OCI-LY7 (cell line): ENCODE data around the gene SUPT4H1. TPM values are rescaled to one million over a fixed set of nuclear protein-coding genes. Genes with fewer than 3 reads are reported as not detected.

Source experiments
- BruUV-seq: library from RNA; stranded (reverse); fragments of 400-500 nt; replicated peaks from 2 replicates; lab custom pipeline; 2021; lab: Mats Ljungman, UMichigan
- CTCF ChIA-PET: fragments of 300-600 bp; sonication (Branson Sonifier 250); formaldehyde crosslinking; loops from one replicate; lab custom pipeline; 2022; ENCODE audit warnings: antibody characterized with exemption; ENCODE audit not compliant: unreplicated experiment; lab: Charles Lee
- POLR2A ChIA-PET: fragments of 300-600 bp; sonication (Branson Sonifier 250); formaldehyde crosslinking; loops from one replicate; lab custom pipeline; 2022; ENCODE audit warnings: antibody characterized with exemption; lab: Charles Lee
- DNase-seq: peaks from one replicate; pipeline ENCODE4 v3.0.0-alpha.2; 2015; ENCODE audit warnings: low spot score
- H2AFZ ChIP-seq: fragments of 200-600 bp; sonication (generic), shearing (Covaris generic); 2 replicates; pipeline ENCODE4 v1.6.1; 2014; ENCODE audit warnings: mild to moderate bottlenecking, antibody characterized with exemption, low read length, moderate library complexity
- H3K27ac ChIP-seq: fragments of 200-600 bp; sonication (generic); 2 replicates; pipeline ENCODE4 v1.5.1; 2014; ENCODE audit warnings: mixed run types, low read depth, mild to moderate bottlenecking, moderate library complexity, low read length, inconsistent platforms; ENCODE audit not compliant: poor library complexity, severe bottlenecking
- H3K36me3 ChIP-seq: fragments of 200-600 bp; sonication (generic); 2 replicates; pipeline ENCODE4 v1.6.1; 2014; ENCODE audit warnings: mild to moderate bottlenecking, antibody characterized with exemption, low read length, moderate library complexity, mixed read lengths; ENCODE audit not compliant: insufficient read depth
- H3K4me1 ChIP-seq: fragments of 200-600 bp; sonication (generic); 2 replicates; pipeline ENCODE4 v1.5.1; 2014; ENCODE audit warnings: mild to moderate bottlenecking, low read length; ENCODE audit not compliant: insufficient read depth, poor library complexity, severe bottlenecking
- H3K4me2 ChIP-seq: fragments of 200-600 bp; sonication (generic); 2 replicates; pipeline ENCODE4 v1.6.1; 2014; ENCODE audit warnings: mild to moderate bottlenecking, low read length
- H3K4me3 ChIP-seq: fragments of 200-600 bp; sonication (generic); 2 replicates; pipeline ENCODE4 v1.5.1; 2014; ENCODE audit warnings: mild to moderate bottlenecking, low read depth, low read length; ENCODE audit not compliant: poor library complexity, severe bottlenecking
- H3K79me2 ChIP-seq: fragments of 200-600 bp; sonication (generic); 2 replicates; pipeline ENCODE4 v1.6.1; 2016; ENCODE audit warnings: low read depth, mild to moderate bottlenecking, low read length, moderate library complexity, mixed read lengths; ENCODE audit not compliant: insufficient read depth
- H3K9me2 ChIP-seq: fragments of 200-600 bp; sonication (generic); 2 replicates; pipeline ENCODE4 v1.6.1; 2016; ENCODE audit warnings: mild to moderate bottlenecking, low read length, mixed read lengths; ENCODE audit not compliant: insufficient read depth
- H3K9me3 ChIP-seq: fragments of 200-600 bp; sonication (generic); 2 replicates; pipeline ENCODE4 v1.6.1; 2014; ENCODE audit warnings: mild to moderate bottlenecking, mixed run types, low read length, mixed read lengths
- H4K20me1 ChIP-seq: fragments of 200-600 bp; sonication (generic); 2 replicates; pipeline ENCODE4 v1.6.1; 2014; ENCODE audit warnings: mild to moderate bottlenecking, antibody characterized with exemption, low read length, moderate library complexity, mixed read lengths; ENCODE audit not compliant: insufficient read depth
- EZH2phosphoT487 ChIP-seq: fragments of 200-600 bp; sonication (generic); IDR thresholded peaks from 2 replicates; pipeline ENCODE4 v1.6.1; 2018; ENCODE audit warnings: low read depth, borderline replicate concordance, mild to moderate bottlenecking, mixed run types, antibody characterized with exemption, low read length, moderate library complexity, mixed read lengths
- intact Hi-C: fragments of 100-400 bp; cut with micrococcal nuclease; formaldehyde crosslinking; loops from one replicate; pipeline ENCODE4 v1.10.0; 2022; ENCODE audit not compliant: unreplicated experiment
- total RNA-seq, 2 experiments: library from RNA; depleted of rRNA in 1 of 2; stranded (reverse); fragments of >200 nt in 1 of 2; shearing (Covaris generic) in 1 of 2; gene quantifications; 2 replicates each; pipeline ENCODE4 v1.2.3, GENCODE V29; 2014 to 2022
- TF ChIP-seq, protein P1 (sequence below): fragments of 200-600 bp; sonication (generic); conservative IDR thresholded peaks from 2 replicates; pipeline ENCODE4 v1.5.1; 2014; ENCODE audit warnings: mild to moderate bottlenecking, antibody characterized with exemption, low read length, moderate library complexity, mixed read lengths

SUPT4H1 gene
- total RNA-seq, 2 experiments from 2014 or later = 56.5 to 65.5 TPM

DNA sequence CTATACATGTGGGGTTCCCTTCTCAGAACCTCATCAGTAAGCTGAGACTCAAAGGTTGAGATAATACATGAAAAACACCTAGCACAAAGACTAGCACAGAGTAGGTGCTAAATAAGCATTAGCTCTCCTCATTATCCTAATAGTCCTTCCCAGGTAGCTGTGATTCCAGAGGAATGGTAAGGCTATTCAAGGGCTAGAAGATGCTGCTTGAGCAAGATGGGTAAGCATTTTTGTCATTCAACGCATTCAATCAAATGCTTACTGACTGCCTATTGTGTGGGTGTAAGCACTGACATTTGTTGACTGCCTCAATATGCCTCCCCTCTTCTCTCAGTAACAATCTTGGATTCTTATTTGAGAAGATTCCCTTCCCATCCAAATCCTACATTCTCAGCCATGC is 4.0 kb downstream of the SUPT4H1 start:
- peaks cover 56% of the 10 kb centered on the region for H3K4me1 ChIP-seq
- DNase-seq = no peak
- no peaks in the 10 kb centered on the region for H3K9me2 ChIP-seq
- intact Hi-C loops = no loop called here
- H3K4me2 ChIP-seq = no peak overlapping the region
- no peak overlapping the region for H3K4me3 ChIP-seq
- H3K36me3 ChIP-seq = peaks cover 71% of the 10 kb centered on the region
- CTCF ChIA-PET = interaction anchor here (0.7 kb wide), 1 partner anchor 30 kb away, joined by 3 read pairs; no protein-coding TSS in a partner anchor
- BruUV-seq = no TSS peak
- POLR2A ChIA-PET = interaction anchor here (1.1 to 9.1 kb wide), 2 partner anchors 14 to 36 kb away, joined by 4 to 179 read pairs; no protein-coding TSS in a partner anchor
- H2AFZ ChIP-seq = no peak overlapping the region
- H3K27ac ChIP-seq = no peak overlapping the region
- H3K9me3 ChIP-seq = no peaks in the 10 kb centered on the region
- no peak for TF ChIP-seq EZH2phosphoT487
- TF ChIP-seq, protein P1, sequence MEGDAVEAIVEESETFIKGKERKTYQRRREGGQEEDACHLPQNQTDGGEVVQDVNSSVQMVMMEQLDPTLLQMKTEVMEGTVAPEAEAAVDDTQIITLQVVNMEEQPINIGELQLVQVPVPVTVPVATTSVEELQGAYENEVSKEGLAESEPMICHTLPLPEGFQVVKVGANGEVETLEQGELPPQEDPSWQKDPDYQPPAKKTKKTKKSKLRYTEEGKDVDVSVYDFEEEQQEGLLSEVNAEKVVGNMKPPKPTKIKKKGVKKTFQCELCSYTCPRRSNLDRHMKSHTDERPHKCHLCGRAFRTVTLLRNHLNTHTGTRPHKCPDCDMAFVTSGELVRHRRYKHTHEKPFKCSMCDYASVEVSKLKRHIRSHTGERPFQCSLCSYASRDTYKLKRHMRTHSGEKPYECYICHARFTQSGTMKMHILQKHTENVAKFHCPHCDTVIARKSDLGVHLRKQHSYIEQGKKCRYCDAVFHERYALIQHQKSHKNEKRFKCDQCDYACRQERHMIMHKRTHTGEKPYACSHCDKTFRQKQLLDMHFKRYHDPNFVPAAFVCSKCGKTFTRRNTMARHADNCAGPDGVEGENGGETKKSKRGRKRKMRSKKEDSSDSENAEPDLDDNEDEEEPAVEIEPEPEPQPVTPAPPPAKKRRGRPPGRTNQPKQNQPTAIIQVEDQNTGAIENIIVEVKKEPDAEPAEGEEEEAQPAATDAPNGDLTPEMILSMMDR = no peak
- peaks cover 71% of the 10 kb centered on the region; the same call in 1 of the 2 replicates for H3K79me2 ChIP-seq
- H4K20me1 ChIP-seq = peaks cover 12% of the 10 kb centered on the region; the same call in 1 of the 2 replicates

DNA sequence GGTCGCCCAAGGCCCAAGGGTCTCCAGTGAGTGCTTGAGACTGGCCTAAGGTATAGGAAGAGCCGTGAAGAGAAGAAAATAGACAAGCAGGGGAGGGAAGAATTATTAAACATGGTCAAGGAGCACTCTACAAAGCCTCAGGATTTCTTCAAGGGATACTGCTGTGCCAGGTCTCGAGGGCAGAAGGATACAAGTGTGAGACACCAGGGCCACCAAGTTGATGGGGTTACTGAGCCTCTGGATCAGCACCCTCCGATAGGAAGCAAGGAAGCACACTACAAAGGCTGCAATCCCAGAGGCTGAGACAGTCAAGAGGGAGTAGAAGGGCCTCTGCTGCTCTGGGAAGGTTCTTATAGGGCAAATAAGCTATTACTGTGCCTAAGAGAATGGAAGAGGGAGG is 6.5 kb downstream of the SUPT4H1 start:
- Histone ChIP-seq H3K4me1 (peaks cover 70% of the 10 kb centered on the region), H3K27ac (peak overlapping the region; percentile 99), H3K9me2 (no peaks in the 10 kb centered on the region), H3K4me3 (peak overlapping the region; percentile 63), H3K79me2 (peaks cover 78% of the 10 kb centered on the region), H3K36me3 (peaks cover 87% of the 10 kb centered on the region), H4K20me1 (peaks cover 7% of the 10 kb centered on the region; the same call in 1 of the 2 replicates), H3K4me2 (peak overlapping the region; percentile 100), H3K9me3 (no peaks in the 10 kb centered on the region), H2AFZ (no peak overlapping the region)
- intact Hi-C loops = no loop called here
- ChIA-PET POLR2A (interaction anchor here (2.1 to 9.1 kb wide), 4 partner anchors 10 to 28 kb away, joined by 12 to 179 read pairs (median 26); no protein-coding TSS in a partner anchor), CTCF (interaction anchor here (0.6 to 2.4 kb wide), 5 partner anchors 10 to 42 kb away, joined by 3 to 15 read pairs (median 7); no protein-coding TSS in a partner anchor)
- no peak for DNase-seq
- TF ChIP-seq, protein P1 = no peak
- no peak for TF ChIP-seq EZH2phosphoT487
- BruUV-seq = no TSS peak

DNA sequence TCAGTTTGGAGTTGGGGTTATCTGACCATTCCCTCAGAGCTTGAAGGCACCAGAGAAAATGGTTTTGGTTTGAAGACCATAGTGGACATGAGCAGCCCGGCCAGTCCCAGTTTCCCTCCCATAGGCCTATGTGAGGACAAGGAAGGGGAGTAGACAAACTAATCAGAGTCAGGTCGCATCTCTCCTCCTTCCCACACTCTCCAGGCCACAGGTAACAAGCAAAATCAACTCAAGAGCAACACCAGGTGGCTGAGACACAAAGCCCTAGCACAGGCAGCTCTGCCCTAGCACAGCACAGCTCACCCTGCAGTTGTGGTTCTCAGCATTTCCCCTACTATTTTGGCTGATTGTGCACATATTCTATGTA is 7.2 kb downstream of the SUPT4H1 start:
- H4K20me1 ChIP-seq = peaks cover 7% of the 10 kb centered on the region; the same call in 1 of the 2 replicates
- POLR2A ChIA-PET = interaction anchor here (0.7 to 9.1 kb wide), 14 partner anchors 7 to 287 kb away, joined by 3 to 179 read pairs (median 8); partner anchors contain the start of genes RNF43 and SUPT4H1
- no peaks in the 10 kb centered on the region for H3K9me2 ChIP-seq
- peaks cover 84% of the 10 kb centered on the region for H3K79me2 ChIP-seq
- peak overlapping the region; percentile 100 for H3K4me2 ChIP-seq
- CTCF ChIA-PET = interaction anchor here (0.6 to 2.4 kb wide), 10 partner anchors 8 to 41 kb away, joined by 3 to 15 read pairs (median 6); no protein-coding TSS in a partner anchor
- peak overlapping the region; percentile 99 for H3K27ac ChIP-seq
- no peak overlapping the region for H2AFZ ChIP-seq
- peaks cover 84% of the 10 kb centered on the region for H3K36me3 ChIP-seq
- DNase-seq = peak; percentile 88
- no peaks in the 10 kb centered on the region for H3K9me3 ChIP-seq
- BruUV-seq = TSS peak; percentile 4
- H3K4me3 ChIP-seq = peak overlapping the region; percentile 63
- no peak for TF ChIP-seq EZH2phosphoT487
- TF ChIP-seq, protein P1 = peak; percentile 87
- peaks cover 78% of the 10 kb centered on the region for H3K4me1 ChIP-seq
- intact Hi-C loops = loop anchor here (1.0 to 5.0 kb wide), 5 partner anchors 11 to 173 kb away; partner anchors contain the start of gene TSPOAP1
